Activated CD4-positive, alpha-beta memory T cell treated with anti-CD3 and anti-CD28 coated beads, Interleukin-2, amount 10 ng/mL, durations not matched to agents 7 days and 5 days (primary cell): ENCODE data around the gene SLC25A19. TPM values are rescaled to one million over a fixed set of nuclear protein-coding genes. Genes with fewer than 3 reads are reported as not detected.
"Not testable (repeated sequence)": the region's sequence is repeated elsewhere in the genome, so short reads cannot be mapped to it uniquely, and the experiment has no call there.

Source experiments
- CTCF ChIA-PET: fragments of 350-600 bp; sonication (Branson Sonifier 250); formaldehyde crosslinking; loops from one replicate; lab custom pipeline; 2021; ENCODE audit warnings: antibody characterized with exemption, inconsistent platforms; lab: Charles Lee
- POLR2A ChIA-PET: fragments of 350-600 bp; sonication (Branson Sonifier 250); formaldehyde crosslinking; loops from one replicate; lab custom pipeline; 2021; ENCODE audit warnings: antibody characterized with exemption; lab: Charles Lee
- DNase-seq: peaks from one replicate; pipeline ENCODE4 v3.0.0-alpha.2; 2020
- H3K27ac Mint-ChIP-seq: one replicate; pipeline ENCODE4 v1.8.0; 2021; ENCODE audit warnings: mild to moderate bottlenecking, mixed read lengths
- H3K27me3 Mint-ChIP-seq: one replicate; pipeline ENCODE4 v1.8.0; 2021; ENCODE audit warnings: mixed read lengths
- H3K36me3 Mint-ChIP-seq: one replicate; pipeline ENCODE4 v1.8.0; 2021; ENCODE audit warnings: low read depth, mixed read lengths
- H3K4me1 Mint-ChIP-seq: one replicate; pipeline ENCODE4 v1.8.0; 2021; ENCODE audit warnings: mixed read lengths
- H3K4me3 Mint-ChIP-seq: one replicate; pipeline ENCODE4 v1.8.0; 2021; ENCODE audit warnings: mild to moderate bottlenecking, mixed read lengths
- H3K9me3 Mint-ChIP-seq: one replicate; pipeline ENCODE4 v1.8.0; 2021; ENCODE audit warnings: mixed read lengths
- total RNA-seq, 2 experiments: library from RNA; stranded (reverse); gene quantifications; one replicate each; pipeline ENCODE4 v1.2.3, GENCODE V29; 2021

Gene SLC25A19
- total RNA-seq, 2 experiments from 2014 or later, result 24.3 to 27.9 TPM

- no peaks in the 10 kb centered on the region for H3K27me3 Mint-ChIP-seq
- peaks cover 46% of the 10 kb centered on the region for H3K36me3 Mint-ChIP-seq
- no peaks in the 10 kb centered on the region for H3K9me3 Mint-ChIP-seq
- CTCF ChIA-PET, result interaction anchor here (0.6 to 5.3 kb wide), 7 partner anchors 8 to 390 kb away, joined by 3 to 121 read pairs (median 14); partner anchors contain the start of genes MIF4GD and SLC25A19
- peak overlapping the region; percentile 96 for H3K4me3 Mint-ChIP-seq
- no peak for DNase-seq
- H3K4me1 Mint-ChIP-seq, result peaks cover 48% of the 10 kb centered on the region
- POLR2A ChIA-PET, result interaction anchor here (1.0 to 4.8 kb wide), 13 partner anchors 8 to 250 kb away, joined by 3 to 183 read pairs (median 9); partner anchors contain the start of genes ATP5PD, GRB2, KCTD2 and MIF4GD
- peak overlapping the region; percentile 99 for H3K27ac Mint-ChIP-seq
Measured at GRCh38 chr17:75263055-75263454, 26.2 kb downstream of the SLC25A19 start.

GRCh38 chr17:75262112-75262606, 27.1 kb downstream of the SLC25A19 start:
- CTCF ChIA-PET, result interaction anchor here (0.5 to 5.3 kb wide), 13 partner anchors 9 to 301 kb away, joined by 3 to 121 read pairs (median 6); partner anchors contain the start of genes MIF4GD, MRPL58 and SLC25A19
- peak overlapping the region; percentile 96 for H3K4me3 Mint-ChIP-seq
- peak overlapping the region; percentile 99 for H3K27ac Mint-ChIP-seq
- H3K9me3 Mint-ChIP-seq, result no peaks in the 10 kb centered on the region
- POLR2A ChIA-PET, result interaction anchor here (0.7 to 4.8 kb wide), 39 partner anchors 9 to 522 kb away, joined by 3 to 183 read pairs (median 5); partner anchors contain the start of genes ATP5PD, FDXR, GRB2 and JPT1
- no peaks in the 10 kb centered on the region for H3K27me3 Mint-ChIP-seq
- no peak for DNase-seq
- peaks cover 42% of the 10 kb centered on the region for H3K36me3 Mint-ChIP-seq
- H3K4me1 Mint-ChIP-seq, result peaks cover 52% of the 10 kb centered on the region

DNA sequence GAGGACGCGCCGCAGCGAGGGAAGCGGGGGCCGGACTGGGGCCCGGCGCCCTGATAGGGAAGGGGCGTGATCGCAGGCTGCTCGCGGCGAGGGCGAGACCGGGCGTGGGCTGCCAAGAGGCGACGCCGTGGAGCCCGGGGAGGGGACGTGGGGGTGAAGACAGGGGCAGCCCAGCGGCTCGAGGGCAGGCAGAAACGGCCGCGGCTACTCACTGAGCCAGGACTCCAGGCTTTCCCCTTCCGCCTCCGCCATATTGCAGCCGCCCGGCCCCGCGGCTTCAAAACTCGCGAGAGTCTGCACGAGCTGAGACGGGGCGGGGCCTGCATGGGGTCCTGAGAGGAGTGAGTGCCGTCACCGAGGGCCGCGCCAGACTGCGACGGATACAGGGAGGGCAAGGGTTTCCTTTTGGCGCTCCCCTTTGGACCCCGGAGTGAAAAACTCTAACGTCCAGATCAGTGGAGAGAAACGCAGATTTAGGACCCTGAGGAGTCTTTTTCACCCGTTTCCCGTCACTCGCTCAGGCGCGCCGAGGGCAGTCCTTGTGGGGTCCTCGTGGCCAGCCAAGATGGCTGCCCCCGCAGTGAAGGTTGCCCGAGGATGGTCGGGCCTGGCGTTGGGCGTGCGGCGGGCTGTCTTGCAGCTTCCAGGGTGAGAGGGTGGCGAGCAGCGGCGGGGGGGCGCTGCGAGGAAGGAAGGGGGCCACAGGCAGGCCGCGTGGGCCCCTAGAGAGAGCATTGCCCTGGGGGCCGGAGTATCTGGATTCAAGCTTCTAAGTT, 27.7 kb downstream of the SLC25A19 start, which contains the start of the genes GGA3 and MRPS7:
Gene GGA3 (minus strand): TSS at position 271 of the 776 bp plus-strand sequence. CDS start 19 bp downstream, at position 252.
Gene MRPS7 (plus strand): TSS at position 544 of the 776 bp plus-strand sequence. CDS start 22 bp downstream, at position 566.
- Mint-ChIP-seq H3K36me3 (peaks cover 37% of the 10 kb centered on the region), H3K27ac (peak within 1 kb of the TSS; percentile 99), H3K9me3 (no peaks in the 10 kb centered on the region), H3K27me3 (no peaks in the 10 kb centered on the region), H3K4me3 (peak within 1 kb of the TSS; percentile 96), H3K4me1 (peaks cover 53% of the 10 kb centered on the region)
- ChIA-PET POLR2A (interaction anchor here (0.6 to 4.8 kb wide), 49 partner anchors 10 to 522 kb away, joined by 3 to 183 read pairs (median 5); partner anchors contain the start of genes ATP5PD, FDXR, GRB2 and JPT1), CTCF (interaction anchor here (1.1 to 5.3 kb wide), 15 partner anchors 9 to 301 kb away, joined by 3 to 121 read pairs (median 6); partner anchors contain the start of genes MIF4GD, MRPL58, SLC25A19 and TMEM94)
- peak; percentile 96 for DNase-seq

DNA sequence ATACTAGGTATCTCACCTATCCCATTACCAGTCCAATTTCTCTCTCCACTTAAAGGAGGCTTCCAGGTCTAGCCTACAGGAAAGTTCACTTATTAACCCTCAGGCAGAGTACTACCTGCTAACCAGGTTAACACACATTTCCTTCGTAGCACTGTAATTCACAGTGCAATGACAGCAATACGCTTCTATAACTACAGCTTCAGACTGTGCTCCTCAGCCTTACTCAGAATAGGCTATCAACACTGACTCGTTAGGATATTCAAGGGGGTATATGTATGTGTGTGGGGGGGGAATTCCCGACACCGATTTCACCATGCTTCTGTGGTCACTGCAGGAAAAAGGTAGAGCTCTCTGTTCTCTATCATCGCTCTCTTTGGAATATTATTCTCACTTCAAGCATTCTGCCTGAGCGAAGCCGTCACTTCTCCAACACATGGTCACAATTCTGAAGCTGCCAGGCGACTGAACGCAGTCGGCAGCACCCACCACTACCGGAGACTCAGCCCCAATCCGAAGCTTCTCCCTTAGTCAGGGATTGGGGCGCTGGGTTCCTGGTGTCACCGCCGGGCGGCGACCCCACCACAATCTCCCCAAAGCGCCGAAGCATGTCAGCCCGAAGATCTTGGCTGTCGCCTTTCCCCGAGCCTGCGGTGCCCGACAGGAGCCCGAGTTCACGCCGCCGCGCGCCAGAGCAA, 28.4 kb downstream of the SLC25A19 start:
- peaks cover 30% of the 10 kb centered on the region for H3K36me3 Mint-ChIP-seq
- H3K27me3 Mint-ChIP-seq, result no peaks in the 10 kb centered on the region
- peak overlapping the region; percentile 96 for H3K4me3 Mint-ChIP-seq
- peaks cover 55% of the 10 kb centered on the region for H3K4me1 Mint-ChIP-seq
- peak overlapping the region; percentile 99 for H3K27ac Mint-ChIP-seq
- no peak for DNase-seq
- H3K9me3 Mint-ChIP-seq, result no peaks in the 10 kb centered on the region
- POLR2A ChIA-PET, result interaction anchor here (0.6 to 4.8 kb wide), 37 partner anchors 10 to 523 kb away, joined by 3 to 183 read pairs (median 5); partner anchors contain the start of genes GRB2, JPT1, MIF4GD and NUP85
- CTCF ChIA-PET, result interaction anchor here (0.5 to 5.3 kb wide), 18 partner anchors 9 to 645 kb away, joined by 3 to 121 read pairs (median 6); partner anchors contain the start of genes MIF4GD, MRPL58, SLC25A19 and TMEM94

DNA sequence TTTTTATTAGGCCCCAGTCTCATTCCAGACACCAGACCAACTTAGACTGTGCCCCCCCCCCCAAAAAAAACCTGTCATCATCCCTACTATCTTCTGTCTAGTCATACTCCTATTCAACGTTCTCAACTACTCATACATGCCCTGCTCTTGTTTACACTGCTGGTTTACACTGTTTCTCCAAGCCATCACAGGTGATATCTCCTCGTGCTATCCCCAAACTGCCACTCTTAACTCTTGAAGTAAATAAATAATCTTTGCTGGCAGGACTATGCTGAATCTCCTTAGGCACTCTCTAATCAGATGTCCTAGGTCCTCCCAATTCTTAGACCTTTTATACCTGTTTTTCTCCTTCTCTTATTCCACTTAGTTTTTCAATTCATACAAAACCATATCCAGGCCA, 32.0 kb downstream of the SLC25A19 start:
- H3K4me1 Mint-ChIP-seq, result peaks cover 57% of the 10 kb centered on the region
- H3K27ac Mint-ChIP-seq, result not testable (repeated sequence)

GRCh38 chr17:75255954-75256698, 33.1 kb downstream of the SLC25A19 start:
- Mint-ChIP-seq H3K36me3 (peaks cover 14% of the 10 kb centered on the region), H3K4me1 (peaks cover 57% of the 10 kb centered on the region)
- CTCF ChIA-PET, H3K9me3 Mint-ChIP-seq, H3K27me3 Mint-ChIP-seq, H3K4me3 Mint-ChIP-seq, H3K27ac Mint-ChIP-seq, POLR2A ChIA-PET, DNase-seq: not testable (repeated sequence)

More for the DNA sequence above, 32.0 kb downstream of the SLC25A19 start:
- H3K4me3 Mint-ChIP-seq, H3K9me3 Mint-ChIP-seq, H3K27me3 Mint-ChIP-seq, DNase-seq, POLR2A ChIA-PET, CTCF ChIA-PET: not testable (repeated sequence)
- peaks cover 18% of the 10 kb centered on the region for H3K36me3 Mint-ChIP-seq

- CTCF ChIA-PET, result interaction anchor here (0.8 to 3.9 kb wide), 4 partner anchors 8 to 18 kb away, joined by 3 to 35 read pairs (median 4); partner anchors contain the start of genes GGA3, MIF4GD and MRPS7
- peak overlapping the region; percentile 32 for H3K27ac Mint-ChIP-seq
Measured at GRCh38 chr17:75252039-75252816, 37.0 kb downstream of the SLC25A19 start.

GRCh38 chr17:75250009-75250471, 39.2 kb downstream of the SLC25A19 start:
- H3K36me3 Mint-ChIP-seq, result peaks cover 29% of the 10 kb centered on the region
- peaks cover 40% of the 10 kb centered on the region for H3K4me1 Mint-ChIP-seq
- H3K9me3 Mint-ChIP-seq, result no peaks in the 10 kb centered on the region
- ChIA-PET CTCF (interaction anchor here (0.6 to 3.9 kb wide), 10 partner anchors 10 to 199 kb away, joined by 3 to 35 read pairs (median 4); partner anchors contain the start of genes GGA3, MIF4GD and MRPS7), POLR2A (interaction anchor here (0.7 to 5.4 kb wide), 11 partner anchors 10 to 206 kb away, joined by 3 to 81 read pairs (median 5); partner anchors contain the start of genes GGA3, JPT1, MIF4GD and MRPS7)
- H3K27me3 Mint-ChIP-seq, result no peaks in the 10 kb centered on the region
- H3K4me3 Mint-ChIP-seq, result peak overlapping the region; percentile 73
- peak overlapping the region; percentile 86 for H3K27ac Mint-ChIP-seq
- DNase-seq, result peak; percentile 77

More at GRCh38 chr17:75252039-75252816, 37.0 kb downstream of the SLC25A19 start:
- POLR2A ChIA-PET, result interaction anchor here (1.2 to 5.4 kb wide), 3 partner anchors 8 to 18 kb away, joined by 4 to 81 read pairs (median 27); partner anchors contain the start of genes GGA3, MIF4GD and MRPS7
- no peaks in the 10 kb centered on the region for H3K27me3 Mint-ChIP-seq
- peaks cover 11% of the 10 kb centered on the region for H3K36me3 Mint-ChIP-seq
- peaks cover 44% of the 10 kb centered on the region for H3K4me1 Mint-ChIP-seq
- no peak for DNase-seq
- H3K9me3 Mint-ChIP-seq, result no peaks in the 10 kb centered on the region
- H3K4me3 Mint-ChIP-seq, result no peak overlapping the region

DNA sequence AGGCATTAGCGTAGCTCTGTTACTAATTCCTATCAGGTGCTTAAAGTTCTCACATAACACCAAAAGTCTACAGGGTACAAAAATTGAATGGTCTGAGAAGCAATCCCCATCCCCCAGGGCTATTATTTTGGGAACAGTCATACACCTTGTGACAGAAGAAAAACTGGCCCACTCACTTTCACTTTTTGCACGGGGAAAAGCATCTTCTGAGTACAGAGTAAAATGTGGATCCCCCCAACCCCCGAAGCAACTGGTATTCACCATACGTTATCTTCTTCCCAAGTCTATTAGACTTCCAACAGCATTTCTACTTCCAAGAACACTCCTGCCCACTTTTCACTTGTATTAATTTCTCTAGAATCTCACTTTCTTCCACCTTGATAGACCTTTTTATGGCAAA, 39.7 kb downstream of the SLC25A19 start:
- ChIA-PET CTCF (interaction anchor here (1.2 to 3.9 kb wide), 7 partner anchors 9 to 163 kb away, joined by 3 to 35 read pairs (median 7); partner anchors contain the start of genes GGA3, MIF4GD and MRPS7), POLR2A (interaction anchor here (1.1 to 5.4 kb wide), 8 partner anchors 10 to 95 kb away, joined by 3 to 81 read pairs (median 7); partner anchors contain the start of genes GGA3, JPT1, MIF4GD and MRPS7)
- Mint-ChIP-seq H3K4me3 (peak overlapping the region; percentile 73), H3K9me3 (no peaks in the 10 kb centered on the region), H3K36me3 (peaks cover 32% of the 10 kb centered on the region), H3K4me1 (peaks cover 42% of the 10 kb centered on the region), H3K27ac (peak overlapping the region; percentile 86), H3K27me3 (no peaks in the 10 kb centered on the region)
- no peak for DNase-seq

- Mint-ChIP-seq H3K27ac (no peak overlapping the region), H3K4me3 (no peak overlapping the region), H3K36me3 (peaks cover 62% of the 10 kb centered on the region), H3K27me3 (no peaks in the 10 kb centered on the region), H3K9me3 (no peaks in the 10 kb centered on the region), H3K4me1 (peaks cover 55% of the 10 kb centered on the region)
- CTCF ChIA-PET, result interaction anchor here (0.6 to 1.0 kb wide), 4 partner anchors 15 to 164 kb away, joined by 3 to 4 read pairs (median 3); no protein-coding TSS in a partner anchor
- DNase-seq, result no peak
- POLR2A ChIA-PET, result interaction anchor here (0.8 to 2.4 kb wide), 2 partner anchors 24 to 92 kb away, joined by 3 to 9 read pairs; partner anchors contain the start of genes JPT1 and MIF4GD
Measured at GRCh38 chr17:75246404-75246803, 42.8 kb downstream of the SLC25A19 start.
